ENCODE measurements around the gene GHRL.

Gene GHRL

GRCh38 chr3:10328460-10329071 is 35.8 kb upstream of the GHRL start:
- DNase-seq (ENCODE audit: low read depth in 4 of 4, low spot score in 1 of 4): no peak

- no peak for DNase-seq (ENCODE audit: low read depth in 4 of 4, low spot score in 1 of 4)
Observed at GRCh38 chr3:10327592-10327991, 34.8 kb upstream of the GHRL start.

- DNase-seq (ENCODE audit: low read depth in 4 of 4, low spot score in 1 of 4): no peak
Observed at GRCh38 chr3:10322352-10322710, 29.6 kb upstream of the GHRL start.

- DNase-seq (ENCODE audit: low read depth in 4 of 4, low spot score in 1 of 4): no peak
Observed at GRCh38 chr3:10321630-10322351, 29.0 kb upstream of the GHRL start.

- no peak for DNase-seq (ENCODE audit: low read depth in 4 of 4, low spot score in 1 of 4)
Observed at GRCh38 chr3:10320320-10320677, 27.6 kb upstream of the GHRL start.

GRCh38 chr3:10319804-10320203 is 27.1 kb upstream of the GHRL start:
- no peak for DNase-seq (ENCODE audit: low read depth in 4 of 4, low spot score in 1 of 4)

GRCh38 chr3:10319251-10319650 is 26.5 kb upstream of the GHRL start:
- DNase-seq (ENCODE audit: low read depth in 4 of 4, low spot score in 1 of 4): no peak

GRCh38 chr3:10317961-10318350 is 25.2 kb upstream of the GHRL start:
- DNase-seq (ENCODE audit: low read depth in 4 of 4, low spot score in 1 of 4): no peak

- no peak for DNase-seq (ENCODE audit: low read depth in 4 of 4, low spot score in 1 of 4)
Observed at GRCh38 chr3:10317311-10317960, 24.7 kb upstream of the GHRL start.

GRCh38 chr3:10315771-10316344 is 23.1 kb upstream of the GHRL start:
- no peak for DNase-seq (ENCODE audit: low read depth in 4 of 4, low spot score in 1 of 4)

GRCh38 chr3:10315101-10315500 is 22.4 kb upstream of the GHRL start:
- no peak for DNase-seq (ENCODE audit: low read depth in 4 of 4, low spot score in 1 of 4)

GRCh38 chr3:10312861-10313260 is 20.1 kb upstream of the GHRL start:
- no peak for DNase-seq (ENCODE audit: low read depth in 4 of 4, low spot score in 1 of 4)

GRCh38 chr3:10312391-10312790 is 19.6 kb upstream of the GHRL start:
- no peak for DNase-seq (ENCODE audit: low read depth in 4 of 4, low spot score in 1 of 4)

GRCh38 chr3:10311710-10312109 is 19.0 kb upstream of the GHRL start:
- no peak for DNase-seq (ENCODE audit: low read depth in 4 of 4, low spot score in 1 of 4)

- no peak for DNase-seq (ENCODE audit: low read depth in 4 of 4, low spot score in 1 of 4)
Observed at GRCh38 chr3:10310578-10310977, 17.8 kb upstream of the GHRL start.

GRCh38 chr3:10309736-10310135 is 17.0 kb upstream of the GHRL start:
- DNase-seq (ENCODE audit: low read depth in 4 of 4, low spot score in 1 of 4): no peak

GRCh38 chr3:10308678-10309077 is 15.9 kb upstream of the GHRL start:
- DNase-seq (ENCODE audit: low read depth in 4 of 4, low spot score in 1 of 4): no peak

- DNase-seq (ENCODE audit: low read depth in 4 of 4, low spot score in 1 of 4): no peak
Observed at GRCh38 chr3:10306156-10306555, 13.4 kb upstream of the GHRL start.

- DNase-seq (ENCODE audit: low read depth in 4 of 4, low spot score in 1 of 4): no peak
Observed at GRCh38 chr3:10305331-10305902, 12.7 kb upstream of the GHRL start.

- DNase-seq (ENCODE audit: low read depth in 4 of 4, low spot score in 1 of 4): no peak
Observed at GRCh38 chr3:10304905-10305304, 12.2 kb upstream of the GHRL start.

GRCh38 chr3:10303785-10304184 is 11.0 kb upstream of the GHRL start:
- DNase-seq (ENCODE audit: low read depth in 4 of 4, low spot score in 1 of 4): no peak

- no peak for DNase-seq (ENCODE audit: low read depth in 4 of 4, low spot score in 1 of 4)
Observed at GRCh38 chr3:10303105-10303504, 10.4 kb upstream of the GHRL start.
